Muscle layer of duodenum (tissue), 2 donors: Measurements from ENCODE around the gene CYP19A1.
"Not testable (repeated sequence)": the region's sequence is repeated elsewhere in the genome, so short reads cannot be mapped to it uniquely, and the experiment has no call there.

ENCODE experiments used
- H3K27ac ChIP-seq: one replicate; pipeline ENCODE4 v1.7.0; 2013; ENCODE audit warnings: mild to moderate bottlenecking, low read length
- H3K27me3 ChIP-seq: one replicate; pipeline ENCODE4 v1.7.0; 2013; ENCODE audit warnings: low read depth, mild to moderate bottlenecking, control low read depth, low read length
- H3K36me3 ChIP-seq, 2 donors: one replicate each; pipeline ENCODE4 v1.7.0; 2013; ENCODE audit warnings: low read length in 2 of 2, control low read depth in 1 of 2, mild to moderate bottlenecking in 1 of 2; ENCODE audit not compliant: insufficient read depth in 2 of 2, control insufficient read depth in 1 of 2
- H3K4me1 ChIP-seq, 2 donors: one replicate each; pipeline ENCODE4 v1.7.0; 2013; ENCODE audit warnings: low read length in 2 of 2, mild to moderate bottlenecking in 2 of 2, control low read depth in 1 of 2, moderate library complexity in 1 of 2; ENCODE audit not compliant: insufficient read depth in 2 of 2, control insufficient read depth in 1 of 2
- H3K4me3 ChIP-seq, 2 donors: one replicate each; pipeline ENCODE4 v1.7.0; 2013; ENCODE audit warnings: low read length in 2 of 2, low read depth in 1 of 2, mild to moderate bottlenecking in 1 of 2
- H3K9me3 ChIP-seq, 2 donors: one replicate each; pipeline ENCODE4 v1.7.0; 2013; ENCODE audit warnings: low read length in 2 of 2, control low read depth in 1 of 2, mild to moderate bottlenecking in 1 of 2; ENCODE audit not compliant: control insufficient read depth in 1 of 2
- donor health status: healthy.

The CYP19A1 gene

DNA sequence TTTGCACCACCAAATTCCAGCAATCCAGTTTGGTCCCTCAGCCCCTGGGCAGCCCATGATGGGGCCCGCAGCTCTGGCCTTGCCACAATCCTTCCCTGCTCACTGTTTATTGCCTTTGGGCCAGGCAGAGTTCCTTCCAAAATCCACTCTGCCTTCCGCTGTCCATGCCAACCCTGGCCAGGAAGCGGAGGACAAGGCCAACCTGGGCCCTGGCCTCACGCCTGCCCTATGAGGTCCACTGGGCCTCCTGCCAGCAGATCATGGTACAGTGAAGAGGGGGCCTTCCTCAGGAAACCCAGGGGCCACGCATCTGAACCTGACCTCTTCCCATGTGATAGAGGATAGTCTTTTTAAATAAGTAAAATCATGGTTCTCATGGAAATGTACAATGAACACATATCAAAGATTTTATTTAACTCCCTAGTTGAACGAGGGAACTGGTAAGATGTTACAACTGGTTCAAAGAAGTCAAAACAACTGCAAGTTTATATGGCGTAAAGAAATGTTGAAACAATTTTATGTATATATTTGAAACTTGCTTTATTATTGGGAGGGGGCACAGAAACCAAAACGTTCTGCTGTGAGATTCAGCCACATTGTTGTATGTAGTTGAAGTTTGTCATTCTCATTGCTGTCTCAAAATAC is 147.8 kb downstream of the CYP19A1 start:
- no peaks in the 10 kb centered on the region for H3K36me3 ChIP-seq
- H3K9me3 ChIP-seq: no peaks in the 10 kb centered on the region
- H3K4me3 ChIP-seq: no peak overlapping the region
- H3K4me1 ChIP-seq: peaks cover 5 to 7% of the 10 kb centered on the region in 2 donors
- H3K27me3 ChIP-seq: no peaks in the 10 kb centered on the region
- no peak overlapping the region for H3K27ac ChIP-seq

DNA sequence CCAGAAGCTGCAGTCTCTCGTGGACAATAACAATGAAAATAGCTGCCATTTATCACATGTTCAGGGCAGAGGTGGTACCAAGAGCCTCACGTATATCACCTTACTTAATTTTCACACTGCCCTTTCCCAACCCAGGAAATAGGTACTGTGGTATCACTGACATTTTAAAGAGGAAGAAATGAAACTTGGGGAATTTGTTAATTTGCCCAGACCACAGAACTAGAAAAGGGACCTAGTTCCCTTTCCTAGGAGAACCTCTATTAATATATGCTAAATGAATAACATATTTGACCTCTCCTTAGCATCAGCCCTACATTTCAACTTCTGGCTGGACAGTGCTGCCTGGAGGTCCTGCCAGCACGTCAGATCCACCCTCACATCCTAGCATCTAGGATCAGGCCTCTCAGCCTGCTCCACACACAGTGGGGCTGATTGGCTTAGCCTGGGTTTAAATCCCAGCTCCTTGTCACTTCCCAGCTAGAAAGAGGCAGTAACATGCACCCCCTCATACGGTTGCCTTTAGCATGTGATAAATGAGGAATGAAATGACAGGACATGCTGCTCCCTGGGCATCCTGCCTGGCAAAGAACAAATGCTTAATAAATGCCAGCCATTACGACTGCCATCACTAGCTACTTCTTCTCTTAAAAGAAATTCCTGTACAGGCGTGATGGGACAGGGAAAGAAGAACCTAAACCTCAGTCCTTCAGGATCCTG is 148.6 kb downstream of the CYP19A1 start:
- Histone ChIP-seq H3K36me3 (no peaks in the 10 kb centered on the region), H3K4me3 (no peak overlapping the region), H3K9me3 (no peaks in the 10 kb centered on the region), H3K4me1 (peaks cover 5 to 7% of the 10 kb centered on the region in 2 donors), H3K27ac (no peak overlapping the region), H3K27me3 (no peaks in the 10 kb centered on the region)

DNA sequence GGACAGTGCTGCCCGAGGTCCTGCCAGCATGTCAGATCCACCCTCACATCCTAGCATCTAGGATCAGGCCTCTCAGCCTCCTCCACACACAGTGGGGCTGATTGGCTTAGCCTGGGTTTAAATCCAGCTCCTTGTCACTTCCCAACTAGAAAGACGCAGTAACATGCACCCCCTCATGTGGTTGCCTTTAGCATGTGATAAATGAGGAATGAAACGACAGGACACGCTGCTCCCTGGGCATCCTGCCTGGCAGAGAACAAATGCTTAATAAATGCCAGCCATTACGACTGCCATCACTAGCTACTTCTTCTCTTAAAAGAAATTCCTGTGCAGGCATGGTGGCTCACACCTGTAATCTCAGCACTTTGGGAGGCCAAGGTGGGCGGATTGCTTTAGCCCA is 149.6 kb downstream of the CYP19A1 start:
- H3K4me1 ChIP-seq, H3K9me3 ChIP-seq, H3K27ac ChIP-seq, H3K4me3 ChIP-seq, H3K36me3 ChIP-seq, H3K27me3 ChIP-seq: not testable (repeated sequence)

DNA sequence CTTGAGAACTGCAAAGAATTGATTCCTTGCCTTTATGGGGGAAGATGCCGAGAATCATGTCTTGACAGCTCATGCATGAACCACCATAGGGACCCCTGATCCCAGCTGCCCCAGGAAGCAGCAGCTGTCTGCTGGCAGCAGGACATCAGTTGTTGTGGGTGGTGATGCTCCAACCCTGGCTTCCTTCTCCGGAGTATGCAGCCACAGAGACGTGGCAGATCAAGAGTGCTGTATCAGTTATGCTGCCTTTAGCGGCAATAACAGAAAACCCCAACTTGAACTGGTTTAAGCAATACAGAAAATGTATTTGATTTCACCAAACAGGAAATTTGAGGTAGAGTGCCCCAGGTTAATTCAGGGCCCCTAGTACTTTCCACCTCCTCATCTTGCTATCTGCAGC is 151.5 kb downstream of the CYP19A1 start:
- Histone ChIP-seq H3K27me3 (no peaks in the 10 kb centered on the region), H3K36me3 (no peaks in the 10 kb centered on the region), H3K9me3 (no peaks in the 10 kb centered on the region), H3K4me1 (peaks cover 0 to 7% of the 10 kb centered on the region in 2 donors), H3K4me3 (no peak overlapping the region), H3K27ac (no peak overlapping the region)

DNA sequence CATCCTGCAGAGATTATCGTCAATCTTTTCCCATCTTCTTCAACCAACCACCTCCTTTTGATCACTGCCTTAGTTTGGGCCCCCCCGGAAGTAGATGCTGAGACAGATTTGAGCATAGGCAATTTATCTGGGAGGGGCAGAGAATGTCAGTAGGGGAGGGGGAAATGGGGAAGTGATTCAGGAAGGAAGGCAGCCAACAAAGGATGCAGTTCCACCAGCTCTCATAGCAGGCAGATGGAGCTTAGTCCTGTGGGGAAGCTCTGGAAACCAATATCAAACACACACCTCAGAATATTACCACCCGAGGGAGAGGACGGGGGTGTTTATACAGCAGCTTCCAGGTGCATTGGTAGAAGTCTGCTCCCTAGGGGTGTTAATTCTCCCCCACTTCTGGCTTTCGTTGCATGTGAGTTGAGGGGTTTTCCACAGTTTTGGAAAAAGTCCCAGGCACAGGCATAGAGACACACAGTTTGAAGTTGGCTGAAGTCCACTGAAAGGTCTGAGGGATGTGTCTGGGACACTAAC is 152.2 kb downstream of the CYP19A1 start:
- H3K9me3 ChIP-seq: no peaks in the 10 kb centered on the region
- H3K27me3 ChIP-seq: no peaks in the 10 kb centered on the region
- no peak overlapping the region for H3K27ac ChIP-seq
- H3K36me3 ChIP-seq: no peaks in the 10 kb centered on the region
- H3K4me3 ChIP-seq: no peak overlapping the region
- peaks cover 0 to 7% of the 10 kb centered on the region in 2 donors for H3K4me1 ChIP-seq

DNA sequence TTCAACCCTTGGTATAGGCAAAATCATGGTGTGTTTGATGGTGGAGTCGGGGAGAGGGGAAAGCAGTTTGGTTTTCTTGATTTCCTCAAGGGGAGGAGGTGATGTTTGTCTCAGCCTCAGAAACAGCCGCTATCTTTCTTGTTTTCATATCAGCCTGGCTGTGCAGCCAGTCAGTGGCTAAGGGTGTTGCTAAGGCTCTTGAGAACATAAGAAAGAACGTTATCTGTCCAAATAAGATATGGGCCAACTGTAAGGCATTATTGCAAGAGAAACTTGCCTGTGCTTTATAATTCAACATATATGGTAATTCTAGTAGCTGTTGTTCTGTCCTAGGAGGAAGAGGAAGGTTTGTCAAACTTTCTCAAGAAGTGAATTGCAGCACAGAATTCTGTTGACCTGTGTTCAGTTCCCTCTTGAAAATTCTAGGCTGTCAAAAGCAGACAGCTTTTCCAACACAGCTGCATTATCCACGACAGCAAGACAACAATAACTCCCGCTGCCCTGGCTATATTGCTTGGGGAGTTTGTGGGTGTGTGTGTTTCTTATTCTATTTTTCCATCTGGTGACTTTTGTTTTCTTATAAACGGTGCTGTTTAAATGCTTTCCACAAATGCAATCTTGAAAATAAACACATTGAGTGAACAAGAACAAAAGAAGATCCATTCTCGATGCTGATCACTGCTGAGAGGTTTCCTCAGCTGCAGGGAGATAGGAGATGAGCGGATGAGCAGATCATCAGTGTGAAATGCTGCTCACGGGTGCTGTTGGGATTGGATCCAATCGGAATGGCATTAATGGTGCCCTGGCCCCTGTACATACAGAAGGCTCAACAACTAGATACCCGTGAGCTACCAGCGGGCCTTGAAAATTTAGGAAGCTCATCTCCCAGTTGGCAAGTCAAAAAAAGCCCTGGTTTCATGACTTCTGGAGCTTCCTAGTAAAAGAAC is 152.9 kb downstream of the CYP19A1 start:
- H3K36me3 ChIP-seq: no peaks in the 10 kb centered on the region
- peaks cover 0 to 7% of the 10 kb centered on the region in 2 donors for H3K4me1 ChIP-seq
- no peaks in the 10 kb centered on the region for H3K27me3 ChIP-seq
- no peak overlapping the region for H3K4me3 ChIP-seq
- H3K27ac ChIP-seq: no peak overlapping the region
- H3K9me3 ChIP-seq: no peaks in the 10 kb centered on the region

DNA sequence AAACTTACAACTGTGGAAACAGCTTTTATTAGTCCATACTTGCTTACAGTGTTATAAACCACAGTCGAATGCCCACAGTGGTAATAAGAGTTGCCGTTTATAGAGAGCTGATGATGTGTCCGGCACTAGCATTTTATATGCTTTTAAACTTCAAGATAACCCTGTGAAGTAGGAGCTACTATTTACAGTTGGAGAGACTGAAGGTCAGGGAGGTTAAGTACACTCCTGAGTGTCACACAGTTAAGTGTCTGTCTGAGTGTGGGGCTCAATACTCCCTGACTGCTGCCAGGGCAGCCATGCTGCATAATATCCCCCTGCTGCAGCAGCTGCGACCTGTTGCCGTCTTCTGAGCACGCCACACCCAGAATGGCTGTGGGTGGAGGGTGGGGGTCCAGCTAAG is 153.8 kb downstream of the CYP19A1 start:
- H3K27ac ChIP-seq: no peak overlapping the region
- H3K27me3 ChIP-seq: no peaks in the 10 kb centered on the region

DNA sequence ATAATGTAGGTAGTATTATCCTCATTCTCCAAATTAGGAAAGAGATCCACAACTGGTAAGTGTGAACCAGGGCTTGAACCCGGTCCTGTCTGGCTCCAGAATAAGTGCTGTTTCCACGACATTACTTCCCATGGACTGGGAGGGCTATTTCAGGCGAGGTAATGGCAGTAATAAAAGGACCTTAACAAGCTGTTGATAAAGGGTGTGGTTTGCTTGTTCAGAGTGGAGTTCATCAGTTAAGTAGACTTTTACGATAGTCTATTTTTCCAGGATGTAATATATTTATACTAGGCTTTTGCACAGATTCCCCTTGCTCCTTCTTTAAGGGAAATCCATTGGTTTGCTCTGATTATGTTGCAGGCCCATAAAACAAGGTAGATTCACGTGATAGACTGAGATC is 155.3 kb downstream of the CYP19A1 start:
- no peaks in the 10 kb centered on the region for H3K27me3 ChIP-seq
- no peak overlapping the region for H3K4me3 ChIP-seq
- no peaks in the 10 kb centered on the region for H3K9me3 ChIP-seq
- no peaks in the 10 kb centered on the region for H3K36me3 ChIP-seq
- no peak overlapping the region for H3K27ac ChIP-seq
- peaks cover 0 to 7% of the 10 kb centered on the region in 2 donors for H3K4me1 ChIP-seq

More for the DNA sequence above, 153.8 kb downstream of the CYP19A1 start:
- Histone ChIP-seq H3K9me3 (no peaks in the 10 kb centered on the region), H3K4me1 (peaks cover 0 to 7% of the 10 kb centered on the region in 2 donors), H3K36me3 (no peaks in the 10 kb centered on the region), H3K4me3 (no peak overlapping the region)

DNA sequence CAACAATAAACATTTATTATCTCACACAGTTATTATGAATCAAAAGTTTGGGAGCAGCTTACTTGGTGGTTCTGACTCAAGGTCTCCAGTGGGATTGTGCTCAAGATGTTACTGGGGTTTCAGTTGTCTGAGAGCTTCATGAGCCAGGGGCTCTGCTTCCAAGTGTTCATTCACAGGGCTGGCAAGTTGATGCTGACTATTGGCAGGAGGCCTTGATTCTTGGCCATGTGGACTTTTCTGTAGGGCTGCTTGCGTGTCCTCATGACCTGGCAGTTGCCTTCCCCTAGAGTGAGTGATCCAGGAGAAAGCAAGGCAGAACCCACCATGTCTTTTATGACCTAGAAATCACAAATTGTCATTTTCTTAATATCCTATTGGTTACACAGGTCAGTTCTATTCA is 156.5 kb downstream of the CYP19A1 start:
- Histone ChIP-seq H3K4me1 (peaks cover 0 to 7% of the 10 kb centered on the region in 2 donors), H3K36me3 (no peaks in the 10 kb centered on the region), H3K27me3 (no peaks in the 10 kb centered on the region), H3K4me3 (no peak overlapping the region), H3K27ac (no peak overlapping the region), H3K9me3 (no peaks in the 10 kb centered on the region)

DNA sequence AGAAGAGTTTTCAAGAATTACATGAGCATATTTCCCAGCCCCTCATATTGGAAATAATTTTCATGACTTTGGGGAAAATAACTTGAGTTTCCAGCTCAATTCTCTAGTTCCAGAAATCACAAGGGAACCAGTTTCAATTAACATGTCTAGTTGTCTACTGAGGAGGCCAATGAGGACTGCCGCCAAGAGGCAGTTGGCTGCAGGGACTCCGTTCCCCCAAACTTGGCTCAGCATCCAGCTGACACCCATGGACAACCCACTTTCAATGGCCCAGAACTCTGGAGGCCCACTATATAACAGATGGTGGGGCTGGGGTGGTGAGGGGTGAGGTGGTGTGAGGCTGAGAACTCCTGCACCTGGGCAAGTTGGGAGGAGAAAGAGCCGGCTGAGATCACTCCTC is 157.2 kb downstream of the CYP19A1 start:
- H3K36me3 ChIP-seq: no peaks in the 10 kb centered on the region
- H3K9me3 ChIP-seq: no peaks in the 10 kb centered on the region
- no peaks in the 10 kb centered on the region for H3K27me3 ChIP-seq
- H3K27ac ChIP-seq: no peak overlapping the region
- H3K4me1 ChIP-seq: peaks cover 0 to 1% of the 10 kb centered on the region in 2 donors
- no peak overlapping the region for H3K4me3 ChIP-seq

DNA sequence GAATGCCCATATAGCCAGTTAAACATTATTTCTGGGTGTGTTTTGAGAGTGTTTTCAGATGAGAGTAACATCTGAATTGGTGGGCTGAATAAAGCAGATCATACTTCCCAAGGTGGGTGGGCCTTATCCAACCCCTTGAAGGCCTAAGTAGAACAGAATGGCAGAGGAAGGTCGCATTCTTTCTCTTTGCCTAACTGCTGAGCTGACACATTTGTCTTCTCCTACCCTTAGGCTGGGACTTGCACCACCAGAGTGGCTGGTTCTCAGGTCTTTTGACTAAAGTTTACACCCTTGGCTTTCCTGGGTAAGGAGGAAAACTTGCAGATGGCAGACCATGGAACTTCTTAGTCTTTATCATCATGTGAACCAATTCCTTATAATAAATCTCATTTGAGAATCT is 157.9 kb downstream of the CYP19A1 start:
- no peaks in the 10 kb centered on the region for H3K27me3 ChIP-seq
- H3K4me3 ChIP-seq: no peak overlapping the region
- no peaks in the 10 kb centered on the region for H3K4me1 ChIP-seq
- no peak overlapping the region for H3K27ac ChIP-seq
- H3K9me3 ChIP-seq: no peaks in the 10 kb centered on the region
- no peaks in the 10 kb centered on the region for H3K36me3 ChIP-seq
